Kidney epithelial cell (primary cell): ENCODE measurements around the gene MKNK2. TPM values are rescaled to one million over a fixed set of nuclear protein-coding genes. Genes with fewer than 3 reads are reported as not detected.

Experiments
- DNase-seq: peaks from one replicate; pipeline ENCODE4 v3.0.0-alpha.2; 2010; ENCODE audit warnings: low read depth
- H3K27me3 ChIP-seq: 2 replicates; pipeline ENCODE4 v1.6.0; 2011; ENCODE audit warnings: low read length; ENCODE audit not compliant: control insufficient read depth, insufficient read depth
- H3K36me3 ChIP-seq: 2 replicates; pipeline ENCODE4 v1.5.1; 2011; ENCODE audit warnings: low read length; ENCODE audit not compliant: control insufficient read depth, insufficient read depth
- H3K4me3 ChIP-seq: 2 replicates; pipeline ENCODE4 v1.5.1; 2011; ENCODE audit warnings: low read depth, mild to moderate bottlenecking, control low read depth, low read length
- CTCF ChIP-seq: IDR thresholded peaks from 2 replicates; pipeline ENCODE4 v1.5.1; 2011; ENCODE audit warnings: mild to moderate bottlenecking, moderate library complexity, low read length, control low read depth, inconsistent platforms; ENCODE audit not compliant: insufficient read depth, poor library complexity, severe bottlenecking
- total RNA-seq: library from RNA; depleted of rRNA; stranded (reverse); fragments of >200 nt; gene quantifications from 2 replicates; pipeline ENCODE4 v1.2.3, GENCODE V29; 2015

MKNK2 gene
- total RNA-seq, 1 donor from 2014 or later: 253 TPM

DNA sequence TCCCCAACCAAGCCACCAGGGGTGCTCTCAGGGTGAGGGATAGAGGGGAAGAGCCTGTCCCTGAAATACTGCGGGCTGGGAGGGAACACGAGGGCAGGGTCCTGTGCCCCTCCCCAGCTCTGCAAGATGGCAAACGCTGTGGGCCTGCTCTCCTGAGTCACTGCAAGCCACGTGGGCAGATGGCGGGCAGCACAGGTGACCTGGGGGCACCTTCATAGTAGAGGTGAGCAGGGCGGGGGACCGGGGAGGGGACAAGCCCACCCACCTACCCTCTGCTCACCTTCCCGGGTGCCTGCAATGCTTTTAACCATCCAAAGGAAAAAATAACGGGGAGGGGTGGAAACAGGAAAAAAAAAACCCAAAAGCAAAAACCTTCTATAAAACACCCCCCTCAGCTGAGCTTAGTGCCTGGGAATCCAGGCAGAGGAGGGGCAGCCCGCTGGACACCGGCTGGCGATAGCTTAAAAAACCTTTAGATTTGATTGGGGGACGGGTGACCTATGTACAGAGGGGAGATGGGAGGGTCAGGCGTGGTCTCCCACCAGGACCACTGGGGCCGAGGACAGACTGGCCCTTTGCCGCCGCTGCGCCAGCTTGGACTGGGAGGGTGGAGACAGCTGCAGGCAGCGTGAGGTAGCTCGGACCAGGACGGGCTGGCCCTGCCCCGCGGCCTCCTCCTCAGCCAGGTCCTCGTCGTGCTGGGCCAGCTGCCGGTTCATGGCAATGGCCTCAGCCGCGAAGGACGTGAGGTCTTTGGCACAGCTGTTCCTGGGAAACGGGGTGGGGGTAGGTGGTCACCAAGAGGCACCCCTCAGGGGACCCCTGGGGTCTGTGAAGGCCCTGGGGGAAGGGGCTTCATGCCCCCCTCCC lies 11.7 kb downstream of the MKNK2 start:
- H3K27me3 ChIP-seq: no peaks in the 10 kb centered on the region
- TF ChIP-seq CTCF: no peak
- H3K36me3 ChIP-seq: peaks cover 1% of the 10 kb centered on the region
- no peak for DNase-seq
- no peak overlapping the region for H3K4me3 ChIP-seq

DNA sequence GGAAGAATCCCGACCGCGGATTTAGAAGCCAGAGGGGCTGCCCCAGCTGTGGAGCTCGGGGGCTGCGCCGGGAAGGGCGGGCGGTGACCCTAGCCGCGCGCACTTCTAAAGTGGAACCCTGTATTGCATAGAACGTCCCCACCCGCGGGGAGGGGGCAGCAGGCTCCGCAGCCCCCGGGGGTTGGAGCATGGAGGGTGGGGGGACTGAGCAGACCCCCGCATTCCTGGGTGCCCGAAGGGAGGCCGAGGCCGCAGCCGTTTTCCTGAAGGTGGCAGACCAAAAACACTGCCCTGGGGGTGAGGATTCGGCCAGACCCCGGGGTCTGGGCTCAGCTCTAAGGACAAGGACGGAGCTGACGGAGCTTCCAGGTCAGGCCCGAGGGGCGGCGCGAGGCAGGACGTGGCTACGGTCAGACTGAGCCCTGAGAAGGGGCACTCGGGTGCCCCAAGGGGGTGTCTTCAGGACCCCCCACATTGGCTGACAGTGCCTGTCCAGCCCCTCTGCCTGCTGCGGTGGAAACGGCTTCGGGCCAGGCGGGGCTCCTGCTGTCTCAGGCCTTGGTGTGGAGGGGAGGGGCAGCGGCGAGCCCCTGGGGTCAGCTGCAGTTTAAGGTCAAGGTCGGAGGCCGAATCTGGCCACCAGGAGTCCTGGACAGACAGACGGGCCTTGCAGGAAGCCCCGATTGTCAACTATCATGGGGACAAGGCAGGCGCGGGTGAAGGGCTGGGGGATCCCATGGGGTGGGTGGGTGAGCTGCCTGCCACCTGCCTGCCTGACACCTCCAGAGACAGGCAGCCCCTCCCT lies 12.6 kb downstream of the MKNK2 start:
- Histone ChIP-seq H3K27me3 (no peaks in the 10 kb centered on the region), H3K4me3 (no peak overlapping the region), H3K36me3 (peaks cover 1% of the 10 kb centered on the region)
- no peak for TF ChIP-seq CTCF
- no peak for DNase-seq

- no peak for TF ChIP-seq CTCF
- Histone ChIP-seq H3K4me3 (no peak overlapping the region), H3K27me3 (no peaks in the 10 kb centered on the region), H3K36me3 (peaks cover 1% of the 10 kb centered on the region)
- DNase-seq: no peak
Measured at GRCh38 chr19:2037651-2038255, 13.3 kb downstream of the MKNK2 start.

GRCh38 chr19:2036424-2036823 lies 14.6 kb downstream of the MKNK2 start:
- H3K27me3 ChIP-seq: no peaks in the 10 kb centered on the region
- TF ChIP-seq CTCF: no peak
- no peak for DNase-seq
- H3K36me3 ChIP-seq: peaks cover 1% of the 10 kb centered on the region
- no peak overlapping the region for H3K4me3 ChIP-seq

GRCh38 chr19:2035590-2035991 lies 15.5 kb downstream of the MKNK2 start:
- Histone ChIP-seq H3K27me3 (no peaks in the 10 kb centered on the region), H3K36me3 (peaks cover 1% of the 10 kb centered on the region), H3K4me3 (no peak overlapping the region)
- DNase-seq: no peak
- no peak for TF ChIP-seq CTCF
